ENCODE results near the gene NIM1K. TPM values are rescaled to one million over a fixed set of nuclear protein-coding genes. Genes with fewer than 3 reads are reported as not detected.

NIM1K gene
- total and polyA plus RNA-seq, 2 of the 13 experiments (the other 11 are each of a cell fraction or from before 2014, with no cell fraction given), result 0.04 TPM; not detected in 1

DNA sequence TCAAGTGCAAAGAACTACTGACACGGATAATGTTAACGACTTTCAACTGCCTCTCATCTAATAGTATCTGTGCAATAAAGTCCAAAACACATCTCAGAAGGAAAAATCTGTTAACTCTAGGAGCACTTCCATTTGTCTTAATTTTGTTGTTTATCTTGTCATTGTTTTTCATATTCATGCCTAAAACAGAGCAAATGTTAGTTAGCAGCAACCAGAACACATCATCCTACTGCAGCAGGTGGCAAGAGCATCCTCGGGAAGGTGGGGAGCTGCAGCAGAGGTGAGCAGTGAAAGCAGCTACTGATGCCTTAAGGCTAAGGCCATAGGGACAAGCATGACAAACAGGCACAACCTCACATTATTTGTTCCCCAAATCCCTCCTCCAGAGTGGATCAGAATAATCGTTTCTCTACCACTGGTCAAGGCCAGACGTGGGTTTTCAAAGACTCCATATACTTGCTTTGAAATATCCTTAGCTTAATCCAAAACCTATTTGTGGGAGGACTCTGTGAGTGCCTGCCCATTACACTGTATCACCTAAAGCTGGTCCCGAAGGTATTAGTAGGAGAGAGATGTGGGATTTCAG lies 120.1 kb downstream of the NIM1K start (continued):
- TF ChIP-seq, protein P1, sequence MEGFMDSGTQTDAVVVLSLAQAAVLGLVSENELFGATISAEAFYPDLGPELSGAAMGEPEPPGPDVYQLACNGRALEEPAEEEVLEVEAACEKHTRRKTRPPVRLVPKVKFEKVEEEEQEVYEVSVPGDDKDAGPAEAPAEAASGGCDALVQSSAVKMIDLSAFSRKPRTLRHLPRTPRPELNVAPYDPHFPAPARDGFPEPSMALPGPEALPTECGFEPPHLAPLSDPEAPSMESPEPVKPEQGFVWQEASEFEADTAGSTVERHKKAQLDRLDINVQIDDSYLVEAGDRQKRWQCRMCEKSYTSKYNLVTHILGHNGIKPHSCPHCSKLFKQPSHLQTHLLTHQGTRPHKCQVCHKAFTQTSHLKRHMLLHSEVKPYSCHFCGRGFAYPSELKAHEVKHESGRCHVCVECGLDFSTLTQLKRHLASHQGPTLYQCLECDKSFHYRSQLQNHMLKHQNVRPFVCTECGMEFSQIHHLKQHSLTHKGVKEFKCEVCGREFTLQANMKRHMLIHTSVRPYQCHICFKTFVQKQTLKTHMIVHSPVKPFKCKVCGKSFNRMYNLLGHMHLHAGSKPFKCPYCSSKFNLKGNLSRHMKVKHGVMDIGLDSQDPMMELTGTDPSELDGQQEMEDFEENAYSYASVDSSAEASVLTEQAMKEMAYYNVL (CRISPR knock-in tag; IDR thresholded peaks at IDR 0.05; ENCODE audit: borderline replicate concordance), result no peak
- TF ChIP-seq, protein P2, sequence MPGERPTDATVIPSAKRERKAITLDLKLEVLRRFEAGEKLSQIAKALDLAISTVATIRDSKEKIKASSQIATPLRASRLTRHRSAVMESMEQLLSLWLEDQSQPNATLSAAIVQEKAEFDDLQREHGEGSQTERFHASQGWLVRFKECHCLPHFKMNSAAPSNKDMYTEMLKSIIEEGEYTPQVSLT (CRISPR knock-in tag; IDR thresholded peaks at IDR 0.05; ENCODE audit: borderline replicate concordance, low read depth), result no peak
- TF ChIP-seq HDAC6 (IDR thresholded peaks at IDR 0.05; ENCODE audit: low read depth, low read length), result no peak
- no peak for TF ChIP-seq ZNF644 (CRISPR knock-in tag; IDR thresholded peaks at IDR 0.05; ENCODE audit: low read depth)
- TF ChIP-seq MEF2D (CRISPR knock-in tag; IDR thresholded peaks at IDR 0.05), result no peak
- TF ChIP-seq, protein P3, sequence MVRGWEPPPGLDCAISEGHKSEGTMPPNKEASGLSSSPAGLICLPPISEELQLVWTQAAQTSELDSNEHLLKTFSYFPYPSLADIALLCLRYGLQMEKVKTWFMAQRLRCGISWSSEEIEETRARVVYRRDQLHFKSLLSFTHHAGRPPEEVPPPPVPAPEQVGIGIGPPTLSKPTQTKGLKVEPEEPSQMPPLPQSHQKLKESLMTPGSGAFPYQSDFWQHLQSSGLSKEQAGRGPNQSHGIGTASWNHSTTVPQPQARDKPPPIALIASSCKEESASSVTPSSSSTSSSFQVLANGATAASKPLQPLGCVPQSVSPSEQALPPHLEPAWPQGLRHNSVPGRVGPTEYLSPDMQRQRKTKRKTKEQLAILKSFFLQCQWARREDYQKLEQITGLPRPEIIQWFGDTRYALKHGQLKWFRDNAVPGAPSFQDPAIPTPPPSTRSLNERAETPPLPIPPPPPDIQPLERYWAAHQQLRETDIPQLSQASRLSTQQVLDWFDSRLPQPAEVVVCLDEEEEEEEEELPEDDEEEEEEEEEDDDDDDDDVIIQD (CRISPR knock-in tag; IDR thresholded peaks at IDR 0.05; ENCODE audit: low read depth), result no peak
- TF ChIP-seq, protein P4, sequence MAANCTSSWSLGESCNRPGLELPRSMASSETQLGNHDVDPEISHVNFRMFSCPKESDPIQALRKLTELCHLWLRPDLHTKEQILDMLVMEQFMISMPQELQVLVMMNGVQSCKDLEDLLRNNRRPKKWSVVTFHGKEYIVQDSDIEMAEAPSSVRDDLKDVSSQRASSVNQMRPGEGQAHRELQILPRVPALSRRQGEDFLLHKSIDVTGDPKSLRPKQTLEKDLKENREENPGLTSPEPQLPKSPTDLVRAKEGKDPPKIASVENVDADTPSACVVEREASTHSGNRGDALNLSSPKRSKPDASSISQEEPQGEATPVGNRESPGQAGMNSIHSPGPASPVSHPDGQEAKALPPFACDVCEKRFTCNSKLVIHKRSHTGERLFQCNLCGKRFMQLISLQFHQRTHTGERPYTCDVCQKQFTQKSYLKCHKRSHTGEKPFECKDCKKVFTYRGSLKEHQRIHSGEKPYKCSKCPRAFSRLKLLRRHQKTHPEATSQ (CRISPR knock-in tag; IDR thresholded peaks at IDR 0.05; ENCODE audit: borderline replicate concordance), result no peak
- TF ChIP-seq RFX1 (IDR thresholded peaks at IDR 0.05), result no peak
- no peak for TF ChIP-seq FOXJ3 (CRISPR knock-in tag; IDR thresholded peaks at IDR 0.05; ENCODE audit: borderline replicate concordance)
- TF ChIP-seq, protein P5, sequence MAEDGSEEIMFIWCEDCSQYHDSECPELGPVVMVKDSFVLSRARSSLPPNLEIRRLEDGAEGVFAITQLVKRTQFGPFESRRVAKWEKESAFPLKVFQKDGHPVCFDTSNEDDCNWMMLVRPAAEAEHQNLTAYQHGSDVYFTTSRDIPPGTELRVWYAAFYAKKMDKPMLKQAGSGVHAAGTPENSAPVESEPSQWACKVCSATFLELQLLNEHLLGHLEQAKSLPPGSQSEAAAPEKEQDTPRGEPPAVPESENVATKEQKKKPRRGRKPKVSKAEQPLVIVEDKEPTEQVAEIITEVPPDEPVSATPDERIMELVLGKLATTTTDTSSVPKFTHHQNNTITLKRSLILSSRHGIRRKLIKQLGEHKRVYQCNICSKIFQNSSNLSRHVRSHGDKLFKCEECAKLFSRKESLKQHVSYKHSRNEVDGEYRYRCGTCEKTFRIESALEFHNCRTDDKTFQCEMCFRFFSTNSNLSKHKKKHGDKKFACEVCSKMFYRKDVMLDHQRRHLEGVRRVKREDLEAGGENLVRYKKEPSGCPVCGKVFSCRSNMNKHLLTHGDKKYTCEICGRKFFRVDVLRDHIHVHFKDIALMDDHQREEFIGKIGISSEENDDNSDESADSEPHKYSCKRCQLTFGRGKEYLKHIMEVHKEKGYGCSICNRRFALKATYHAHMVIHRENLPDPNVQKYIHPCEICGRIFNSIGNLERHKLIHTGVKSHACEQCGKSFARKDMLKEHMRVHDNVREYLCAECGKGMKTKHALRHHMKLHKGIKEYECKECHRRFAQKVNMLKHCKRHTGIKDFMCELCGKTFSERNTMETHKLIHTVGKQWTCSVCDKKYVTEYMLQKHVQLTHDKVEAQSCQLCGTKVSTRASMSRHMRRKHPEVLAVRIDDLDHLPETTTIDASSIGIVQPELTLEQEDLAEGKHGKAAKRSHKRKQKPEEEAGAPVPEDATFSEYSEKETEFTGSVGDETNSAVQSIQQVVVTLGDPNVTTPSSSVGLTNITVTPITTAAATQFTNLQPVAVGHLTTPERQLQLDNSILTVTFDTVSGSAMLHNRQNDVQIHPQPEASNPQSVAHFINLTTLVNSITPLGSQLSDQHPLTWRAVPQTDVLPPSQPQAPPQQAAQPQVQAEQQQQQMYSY (CRISPR knock-in tag; IDR thresholded peaks at IDR 0.05), result no peak
